ENCODE data around the gene CCR7. TPM values are rescaled to one million over a fixed set of nuclear protein-coding genes. Genes with fewer than 3 reads are reported as not detected.
A peak's percentile ranks its signal among the peaks of the same experiment; 100 is the strongest.

CCR7 gene
- total RNA-seq, 2 donors from 2014 or later: 0.31 to 0.95 TPM

DNA sequence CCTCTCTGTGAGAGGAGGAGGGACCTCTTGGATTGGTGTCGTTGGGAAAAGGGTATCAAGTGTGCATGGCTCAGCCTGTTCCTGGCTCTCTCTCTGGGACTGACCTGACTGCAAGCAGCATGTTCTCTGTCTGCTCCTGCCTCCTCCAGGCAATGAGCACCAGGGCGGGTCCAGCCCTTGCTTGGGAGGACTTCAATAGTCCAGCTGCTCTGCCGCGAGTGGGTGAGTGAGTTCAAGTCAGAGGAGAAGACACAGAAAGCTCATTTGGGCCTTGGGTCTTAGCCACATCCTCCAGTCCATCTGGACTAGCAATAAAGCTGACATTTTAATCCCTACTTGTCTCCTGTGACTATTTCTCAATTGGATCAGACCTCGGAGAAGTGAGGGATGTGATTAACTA lies 38.6 kb downstream of the CCR7 start:
- ATAC-seq: peak; percentile 54
- DNase-seq: no peak
- intact Hi-C loops (cut with DNase I, micrococcal nuclease): no loop called here

DNA sequence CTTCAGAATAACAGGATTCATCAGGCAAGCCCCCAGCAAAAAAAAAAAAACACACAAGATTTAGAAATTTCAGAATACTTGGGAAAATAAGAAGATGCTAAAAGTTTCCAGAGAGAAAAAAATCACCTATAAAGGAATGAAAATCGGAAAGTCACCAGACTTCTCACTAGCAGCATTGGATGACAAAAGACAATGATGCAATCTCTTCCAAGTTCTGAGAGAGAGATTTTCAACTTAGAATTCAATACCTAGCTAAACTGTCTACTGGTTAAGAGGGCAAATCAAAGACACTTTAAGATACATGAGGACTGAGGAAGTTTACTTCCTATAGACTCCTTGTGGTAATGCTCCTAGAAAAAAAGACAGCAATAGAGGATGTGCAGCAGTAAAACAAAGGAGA lies 40.0 kb downstream of the CCR7 start:
- ATAC-seq: no peak
- intact Hi-C loops (cut with DNase I, micrococcal nuclease): no loop called here

DNA sequence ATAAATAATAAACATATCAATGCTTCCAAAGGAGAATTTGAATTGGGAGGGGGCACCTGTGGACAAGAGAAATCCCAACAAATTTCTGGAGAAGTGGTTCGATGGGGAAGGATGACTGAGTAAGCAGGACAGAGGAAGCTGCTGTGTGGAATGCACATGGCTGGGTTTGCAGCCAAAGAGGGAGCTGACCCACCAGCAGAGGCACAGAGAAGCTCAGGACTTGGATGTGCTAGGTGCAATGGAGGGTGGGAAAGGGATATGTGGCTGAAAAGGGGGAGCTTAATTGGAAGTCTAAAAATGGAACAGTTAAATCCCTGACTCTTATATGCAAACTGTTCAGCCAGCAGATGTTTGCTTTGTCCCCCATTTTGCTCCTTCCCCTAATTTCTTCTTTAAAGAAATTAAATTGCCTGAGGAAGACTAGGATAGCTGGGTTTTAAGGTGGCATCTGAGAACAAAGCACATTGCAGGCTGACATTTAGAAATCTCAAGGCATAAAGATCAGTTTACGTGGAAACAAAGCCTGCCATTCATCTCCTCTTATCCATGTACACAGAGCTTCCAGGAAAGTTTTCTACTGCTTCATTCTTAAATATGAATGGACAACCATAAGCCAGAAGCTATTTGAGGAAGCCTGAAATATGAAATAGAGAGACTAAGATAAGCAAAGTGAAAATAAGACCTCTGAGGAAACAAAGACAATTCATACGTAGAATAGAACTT lies 40.9 kb downstream of the CCR7 start:
- ATAC-seq: no peak
- intact Hi-C loops (cut with DNase I, micrococcal nuclease): no loop called here

More for the DNA sequence above, 40.0 kb downstream of the CCR7 start:
- DNase-seq: no peak

DNA sequence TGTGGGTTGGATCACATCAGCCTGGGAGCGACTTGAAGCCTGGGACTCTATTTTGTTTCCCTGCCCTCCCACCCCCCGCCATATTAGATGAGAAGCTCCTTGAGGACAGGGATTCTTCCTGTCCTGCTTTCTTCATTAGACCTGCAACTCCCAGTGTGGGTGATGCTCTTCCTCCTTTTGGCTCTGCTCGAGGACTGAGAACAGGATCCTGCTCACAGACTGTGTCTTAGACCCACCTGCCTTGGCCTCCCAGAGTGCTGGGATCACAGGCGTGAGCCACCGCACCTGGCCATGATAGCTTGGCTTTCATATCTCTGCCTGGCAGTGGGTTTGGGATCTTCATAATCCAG lies 42.3 kb downstream of the CCR7 start:
- intact Hi-C loops (cut with DNase I, micrococcal nuclease): no loop called here
- ATAC-seq: no peak
- DNase-seq: no peak

More for the DNA sequence above, 40.9 kb downstream of the CCR7 start:
- no peak for DNase-seq

DNA sequence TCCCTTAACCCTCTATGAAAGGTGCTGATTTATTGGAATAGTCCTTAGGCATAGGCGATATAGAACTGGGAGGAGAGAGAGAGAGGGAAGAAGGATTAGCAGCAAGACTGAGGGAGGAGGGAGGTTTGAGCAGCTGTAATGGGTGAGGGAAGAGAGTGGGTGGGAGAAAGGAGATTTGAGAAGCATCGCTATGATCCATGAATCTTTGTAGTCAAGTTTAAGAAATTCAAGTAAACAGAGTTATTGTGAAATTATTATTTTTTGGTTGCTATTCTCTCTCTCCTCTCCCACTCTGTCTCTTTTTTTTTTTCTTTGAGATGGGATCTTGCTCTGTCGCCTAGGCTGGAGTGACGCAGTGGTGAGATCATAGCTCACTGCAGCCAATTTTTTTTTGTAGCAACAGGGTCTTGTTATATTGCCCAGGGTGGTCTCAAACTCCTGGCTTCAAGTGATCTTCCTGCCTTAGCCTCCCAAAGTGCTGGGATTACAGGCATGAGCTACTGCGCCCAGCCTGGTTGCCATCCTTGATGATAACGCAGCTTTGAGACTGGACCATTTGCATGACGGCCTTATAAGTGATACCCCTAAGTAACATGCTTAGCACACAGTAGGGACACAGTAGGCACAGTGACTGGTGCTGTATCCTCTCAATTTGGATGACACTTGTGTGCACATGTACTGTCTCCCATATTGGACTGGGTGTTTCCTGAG lies 42.9 kb downstream of the CCR7 start:
- ATAC-seq: no peak
- DNase-seq: no peak
- intact Hi-C loops (cut with DNase I, micrococcal nuclease): no loop called here

DNA sequence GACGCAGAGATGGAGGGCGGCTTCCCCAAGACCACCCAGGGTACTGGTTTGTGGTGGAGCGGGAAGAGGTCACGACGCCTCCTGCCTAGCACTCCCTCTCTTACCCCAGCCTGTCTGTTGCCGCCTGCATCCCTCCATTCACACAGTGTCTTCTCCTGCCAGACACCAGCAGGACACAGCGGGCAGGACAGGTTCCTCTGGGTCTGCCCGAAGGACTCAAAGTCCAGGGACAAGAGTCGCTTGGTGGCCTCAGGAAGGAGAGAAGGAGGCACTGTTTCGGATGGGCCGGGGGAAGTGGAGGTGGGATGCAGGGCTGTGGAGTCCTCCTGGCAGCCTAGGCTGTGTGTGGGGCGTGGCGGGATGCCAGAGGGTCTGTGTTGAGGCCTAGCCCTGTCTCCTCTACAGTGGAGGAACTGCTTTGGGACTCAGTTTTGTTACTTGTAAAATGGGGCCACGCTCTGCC lies 44.2 kb downstream of the CCR7 start:
- ATAC-seq (no peak), DNase-seq (no peak)
- intact Hi-C loops (cut with DNase I, micrococcal nuclease): no loop called here

DNA sequence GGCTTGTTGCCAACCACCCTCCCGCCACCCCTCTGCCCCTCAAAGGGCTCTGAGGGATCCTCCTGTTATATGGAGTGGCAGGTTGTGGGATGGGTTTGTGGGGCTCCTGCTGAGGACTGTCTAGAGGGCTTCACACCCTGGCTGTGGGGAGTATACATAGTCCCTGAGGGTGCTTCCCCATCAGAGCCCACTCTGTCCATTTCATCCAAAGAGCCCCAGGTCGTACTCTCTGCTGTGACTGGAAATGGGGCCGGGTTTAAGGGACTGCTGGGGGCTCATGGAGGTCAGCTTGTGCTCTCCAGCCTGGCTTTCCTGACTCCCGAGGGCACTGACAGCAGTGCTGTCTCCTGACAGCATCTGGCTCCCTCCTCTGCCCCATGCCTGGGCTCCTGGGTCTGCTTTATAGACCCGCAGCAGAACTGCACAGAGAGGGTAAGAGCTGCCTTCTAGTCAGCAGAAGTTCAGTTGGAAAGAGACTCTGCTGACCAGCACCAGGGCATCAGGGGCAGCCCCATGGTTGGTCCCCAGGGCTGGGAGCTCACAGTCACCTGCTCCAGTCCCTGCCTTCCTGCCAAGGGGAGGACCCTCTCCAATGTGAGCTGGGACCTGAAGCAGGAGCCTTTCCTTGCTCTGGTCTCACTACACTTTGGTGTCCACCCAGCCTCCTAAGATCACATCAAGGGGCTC lies 46.0 kb downstream of the CCR7 start:
- intact Hi-C loops (cut with DNase I, micrococcal nuclease): no loop called here

DNA sequence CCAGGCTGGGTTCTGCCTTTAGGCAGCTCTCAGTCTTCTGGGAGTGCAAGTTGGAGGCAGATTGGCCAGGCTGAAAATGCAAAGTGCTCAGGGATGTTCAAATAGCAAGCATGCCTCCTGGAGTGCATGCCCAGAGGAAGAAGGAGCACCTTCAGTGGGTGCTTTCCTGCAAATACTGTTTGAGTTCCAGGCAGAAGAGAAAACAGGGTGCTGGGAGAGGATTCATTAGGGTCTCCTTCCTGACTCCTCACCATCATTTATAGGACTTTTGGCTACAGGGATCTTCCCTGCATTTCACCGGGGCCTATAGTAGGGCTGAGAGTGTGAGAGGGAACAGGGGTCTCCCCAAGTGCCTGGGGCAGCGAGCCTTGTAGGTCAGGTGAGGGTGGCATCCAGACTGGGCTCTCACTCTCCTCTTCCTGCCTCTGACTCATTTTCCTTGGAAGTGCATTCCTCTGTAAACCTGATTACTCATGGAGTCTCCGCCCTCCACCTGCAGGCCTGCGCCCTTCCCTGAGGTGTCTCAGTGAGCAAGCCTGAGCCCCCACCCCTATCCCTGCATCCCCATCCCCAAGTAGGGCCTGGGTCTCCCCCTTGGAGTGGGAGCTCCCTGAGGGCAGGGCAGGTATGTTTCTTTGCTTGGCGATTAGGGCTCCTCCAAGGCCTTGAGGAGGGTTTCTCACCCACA lies 46.7 kb downstream of the CCR7 start:
- ATAC-seq (peak; percentile 86), DNase-seq (peak in 1 of 2 donors; percentile 69)
- intact Hi-C loops (cut with DNase I, micrococcal nuclease): no loop called here

More for the DNA sequence above, 46.0 kb downstream of the CCR7 start:
- ATAC-seq: no peak
- no peak for DNase-seq

DNA sequence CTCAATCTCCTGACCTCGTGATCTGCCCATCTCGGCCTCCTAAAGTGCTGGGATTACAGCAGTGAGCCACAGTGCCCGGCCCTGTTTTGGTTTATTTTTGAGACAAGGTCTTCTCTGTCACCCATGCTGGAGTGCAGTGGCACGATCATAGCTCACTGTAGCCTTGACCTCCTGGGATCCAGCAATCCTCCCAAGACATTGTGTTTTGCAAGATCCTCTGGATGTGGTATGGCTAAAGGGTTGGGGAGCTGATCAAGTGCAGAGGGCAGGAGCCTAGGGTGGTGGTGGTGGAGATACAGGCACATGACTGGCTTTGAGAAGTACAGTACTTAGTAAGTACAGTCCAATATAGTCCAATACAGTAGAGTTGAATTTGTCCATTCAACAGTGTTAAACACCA lies 47.3 kb downstream of the CCR7 start:
- DNase-seq (no peak), ATAC-seq (no peak)
- intact Hi-C loops (cut with DNase I, micrococcal nuclease): no loop called here

DNA sequence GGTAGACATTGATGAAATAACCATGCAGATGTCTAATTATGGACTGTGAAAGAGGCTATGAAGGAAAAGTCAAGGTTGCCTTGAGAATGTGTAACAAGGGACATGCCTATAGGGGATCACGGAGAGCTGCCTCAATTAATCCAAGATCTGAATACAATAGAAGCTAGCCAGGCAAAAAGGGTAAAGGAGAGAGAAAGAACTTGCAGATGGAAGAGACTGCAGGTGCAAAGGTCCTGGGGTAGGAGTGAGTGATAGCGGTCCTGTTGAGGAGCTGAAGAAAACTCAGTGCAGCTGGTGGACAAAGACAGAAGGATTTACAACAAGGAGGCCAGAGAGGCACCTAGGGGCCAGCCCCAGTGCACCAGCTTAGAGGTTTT lies 48.0 kb downstream of the CCR7 start:
- intact Hi-C loops (cut with DNase I, micrococcal nuclease): no loop called here
- ATAC-seq (no peak), DNase-seq (no peak)

DNA sequence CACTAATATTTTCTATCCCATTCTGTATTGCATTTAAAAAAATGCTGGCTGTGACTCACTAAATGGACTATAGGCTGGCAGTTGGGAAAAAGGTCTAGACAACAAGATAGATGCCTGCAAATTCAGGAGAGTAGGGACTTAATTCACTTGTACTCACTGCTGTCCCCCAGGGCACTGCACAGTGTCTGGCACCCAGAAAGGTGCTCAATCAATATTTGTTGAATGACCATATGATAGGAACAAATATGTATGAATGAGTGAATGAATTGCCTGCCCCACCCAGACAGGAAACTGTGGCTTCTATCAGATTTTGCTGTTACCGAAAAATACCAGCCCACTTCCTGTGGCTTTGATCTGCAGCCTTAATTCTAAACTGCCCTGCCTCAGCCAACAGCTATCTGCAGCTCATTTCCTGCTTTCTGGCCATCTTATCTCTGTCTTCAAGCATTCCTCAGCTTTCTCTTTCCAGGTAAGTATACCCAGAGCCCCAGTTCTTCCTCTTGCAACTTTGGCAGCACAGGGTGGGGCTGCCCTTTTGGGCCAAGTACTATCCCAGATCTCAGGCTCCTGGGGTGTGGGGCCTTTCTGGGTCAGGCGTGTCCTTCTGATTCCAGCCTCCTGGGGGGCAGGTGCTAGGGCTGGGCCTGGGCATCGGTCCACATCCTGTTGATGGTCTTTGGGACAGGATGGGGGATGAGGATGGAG lies 48.5 kb downstream of the CCR7 start:
- DNase-seq (peak in 1 of 2 donors; percentile 49), ATAC-seq (peak; percentile 68)
- intact Hi-C loops (cut with DNase I, micrococcal nuclease): no loop called here

DNA sequence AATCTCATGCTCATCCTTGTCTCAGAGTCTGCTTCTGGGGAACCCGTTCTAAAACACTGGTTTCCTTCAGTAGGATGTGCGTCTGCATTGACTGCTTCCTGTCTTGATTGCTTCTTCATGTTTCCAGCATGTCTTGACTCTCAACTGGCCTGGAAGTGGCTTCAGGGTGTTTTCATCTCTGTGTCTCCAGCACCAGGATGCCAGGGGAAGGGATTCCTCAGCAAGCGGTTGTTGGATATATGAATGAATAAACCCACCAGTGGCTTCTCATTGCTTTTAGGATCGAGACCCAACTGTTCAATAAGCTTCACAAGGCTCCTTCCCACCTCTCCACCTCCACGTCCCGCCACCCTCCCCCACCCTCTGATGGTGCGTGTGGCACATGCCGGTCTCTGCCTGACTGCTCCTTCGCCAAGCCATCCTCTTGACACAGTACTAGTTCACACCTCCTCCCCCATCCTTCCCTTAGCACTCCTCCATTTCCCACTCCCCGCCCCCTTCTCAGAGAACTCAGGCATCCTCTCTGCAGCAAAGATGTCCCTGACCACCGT lies 49.7 kb downstream of the CCR7 start:
- intact Hi-C loops (cut with DNase I, micrococcal nuclease): no loop called here
- ATAC-seq: no peak
- DNase-seq: no peak

DNA sequence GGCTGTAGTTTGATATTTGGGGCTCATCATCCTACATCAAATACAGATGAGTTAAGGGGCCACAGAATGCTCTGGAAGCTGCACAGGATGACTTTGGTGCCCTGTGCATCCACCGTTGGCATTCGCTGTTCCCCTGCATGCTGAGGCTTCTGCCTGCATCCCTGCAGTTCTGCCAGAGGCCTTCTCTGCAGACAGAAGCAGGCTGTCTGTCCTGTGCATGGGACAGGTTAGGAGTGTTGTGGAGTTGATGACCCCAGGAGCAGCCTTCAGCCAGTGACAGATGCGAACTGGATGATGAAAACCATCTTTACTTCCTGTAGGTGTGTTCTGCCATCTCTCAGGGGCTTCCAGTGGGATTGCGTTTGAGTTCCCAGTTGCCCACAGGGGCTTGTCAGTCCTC lies 50.3 kb downstream of the CCR7 start:
- no peak for ATAC-seq
- intact Hi-C loops (cut with DNase I, micrococcal nuclease): no loop called here
- no peak for DNase-seq

DNA sequence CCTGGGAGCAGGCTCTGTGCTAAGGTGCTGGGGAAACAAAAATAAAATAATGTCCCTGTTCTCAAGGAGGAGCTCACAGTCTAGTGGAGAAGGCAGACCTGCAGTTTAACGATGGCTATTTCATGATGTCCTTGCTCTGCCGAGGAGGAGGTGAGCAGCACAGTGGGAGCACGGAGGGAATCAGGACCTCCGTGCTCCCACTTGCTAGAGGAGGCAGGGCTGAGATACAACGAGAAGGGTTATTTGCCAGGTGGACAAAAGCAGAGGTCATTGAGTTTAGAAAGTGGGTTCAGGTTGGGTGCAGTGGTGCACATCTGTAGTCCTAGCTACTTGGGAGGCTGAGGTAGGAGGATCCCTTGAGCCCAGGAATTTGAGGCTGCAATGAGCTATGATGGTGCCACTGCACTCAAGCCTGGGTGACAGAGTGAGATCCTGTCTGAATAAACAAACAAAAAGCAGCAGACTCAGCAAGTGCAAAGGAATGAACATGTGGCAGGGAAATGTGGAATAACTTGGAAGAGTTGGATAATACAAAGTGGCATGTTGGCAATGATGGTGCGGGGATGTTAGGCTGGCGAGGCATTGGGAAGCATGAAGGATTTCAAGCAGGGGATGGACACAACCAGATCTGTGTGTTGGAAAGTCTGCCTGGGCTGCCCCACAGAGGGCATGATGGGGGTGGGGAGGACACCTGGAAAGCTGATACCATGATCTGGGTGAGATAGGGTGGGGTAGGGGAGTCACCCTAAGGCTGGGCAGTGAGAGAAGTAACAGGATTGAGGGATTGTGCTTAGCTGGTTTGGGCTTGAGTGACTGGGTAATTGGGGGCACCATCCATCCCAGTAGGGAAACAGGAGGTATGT lies 51.0 kb downstream of the CCR7 start:
- ATAC-seq: no peak
- intact Hi-C loops (cut with DNase I, micrococcal nuclease): no loop called here

DNA sequence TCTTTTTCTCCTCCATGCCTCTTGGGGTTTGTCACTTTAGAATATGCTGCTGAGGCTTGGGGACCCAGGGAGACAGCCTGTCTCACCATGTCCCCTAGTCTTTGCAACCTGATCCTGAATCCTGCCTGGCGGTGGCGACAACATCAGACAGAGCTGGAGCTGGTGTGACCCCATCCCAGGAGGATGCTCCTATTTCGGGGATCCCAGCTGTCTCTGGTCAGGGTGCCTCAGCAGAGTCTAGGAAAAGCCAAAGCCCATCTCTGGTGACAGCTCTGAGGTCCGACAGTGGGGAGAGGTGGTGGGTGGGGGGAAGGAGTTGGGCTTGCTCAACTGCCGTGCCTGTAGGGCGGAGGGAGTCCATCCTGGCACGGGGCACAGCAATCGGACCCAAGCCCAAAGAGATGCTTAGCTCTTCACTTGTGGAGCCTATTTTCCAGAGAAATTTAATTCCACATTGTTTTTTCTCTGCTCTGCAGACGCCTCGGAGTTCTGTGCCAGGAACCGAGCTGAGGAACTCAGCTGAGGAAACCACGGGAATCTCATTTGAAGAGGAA lies 53.5 kb downstream of the CCR7 start:
- intact Hi-C loops (cut with DNase I, micrococcal nuclease): no loop called here
- no peak for ATAC-seq
- DNase-seq: no peak

More for the DNA sequence above, 51.0 kb downstream of the CCR7 start:
- no peak for DNase-seq

DNA sequence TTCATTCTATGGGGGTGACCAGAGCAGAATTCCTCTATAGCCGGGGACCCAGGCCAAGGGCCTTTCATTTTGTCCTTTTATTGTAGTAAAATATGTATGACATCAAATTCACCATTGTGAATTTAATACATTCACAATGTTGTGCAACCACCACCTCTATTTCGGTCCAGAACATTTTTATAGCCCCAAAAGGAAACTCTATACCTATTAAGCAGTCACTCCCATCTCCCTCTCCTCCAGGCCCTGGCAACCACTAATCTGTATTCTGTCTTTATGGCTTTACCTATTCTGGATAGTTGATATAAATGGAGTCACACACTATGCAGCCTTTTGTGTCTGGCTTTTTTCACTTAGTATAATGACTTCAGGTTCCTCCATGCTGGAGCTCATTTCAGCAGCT lies 54.1 kb downstream of the CCR7 start:
- intact Hi-C loops (cut with DNase I, micrococcal nuclease): no loop called here

DNA sequence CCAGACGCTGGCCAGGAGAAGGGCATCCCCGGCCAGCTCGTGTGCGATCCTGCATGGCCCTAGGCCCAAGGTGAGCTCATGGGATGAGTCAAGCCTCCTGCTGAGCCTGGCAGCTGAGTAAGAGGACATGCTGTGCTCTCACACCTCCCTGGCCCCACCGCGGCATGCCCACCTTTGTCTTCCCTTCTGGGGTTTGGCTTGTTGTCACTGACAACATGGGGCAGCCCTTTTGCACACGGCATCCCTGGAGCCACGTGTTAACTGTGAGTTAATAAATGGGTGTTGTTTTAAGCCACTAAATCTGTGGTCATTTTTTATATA lies 55.0 kb downstream of the CCR7 start:
- ATAC-seq (no peak), DNase-seq (no peak)
- intact Hi-C loops (cut with DNase I, micrococcal nuclease): no loop called here

More for the DNA sequence above, 54.1 kb downstream of the CCR7 start:
- ATAC-seq: no peak
- DNase-seq: no peak
